DOHH2 (cell line): ENCODE measurements around the gene NPAS3.

ENCODE experiments used
- H3F3A ChIP-seq: fragments of 200-600 bp; sonication (generic), shearing (Covaris generic); 2 replicates; pipeline ENCODE4 v1.6.0; 2016; ENCODE audit warnings: antibody characterized with exemption, mild to moderate bottlenecking; ENCODE audit not compliant: control insufficient read depth, insufficient read depth
- H3K27ac ChIP-seq: fragments of 200-600 bp; sonication (generic); 2 replicates; pipeline ENCODE4 v1.5.1; 2014; ENCODE audit warnings: low read depth, mild to moderate bottlenecking, low read length, moderate library complexity
- H3K27me3 ChIP-seq: fragments of 200-600 bp; sonication (generic); 2 replicates; pipeline ENCODE4 v1.6.1; 2014; ENCODE audit warnings: mild to moderate bottlenecking, low read length, mixed read lengths; ENCODE audit not compliant: control insufficient read depth
- H3K36me3 ChIP-seq: fragments of 200-600 bp; sonication (generic); 2 replicates; pipeline ENCODE4 v1.6.1; 2014; ENCODE audit warnings: mild to moderate bottlenecking, low read length, moderate library complexity, mixed read lengths; ENCODE audit not compliant: control insufficient read depth
- H3K4me1 ChIP-seq: fragments of 200-600 bp; sonication (generic); 2 replicates; pipeline ENCODE4 v1.6.1; 2014; ENCODE audit warnings: mild to moderate bottlenecking, low read length, mixed read lengths; ENCODE audit not compliant: control insufficient read depth
- H3K4me2 ChIP-seq: fragments of 200-600 bp; sonication (generic); 2 replicates; pipeline ENCODE4 v1.6.0; 2014; ENCODE audit warnings: mild to moderate bottlenecking, low read length, moderate library complexity
- H3K4me3 ChIP-seq: fragments of 200-600 bp; sonication (generic); 2 replicates; pipeline ENCODE4 v1.5.1; 2014; ENCODE audit warnings: mild to moderate bottlenecking, low read length, mixed read lengths
- H3K79me2 ChIP-seq: fragments of 200-600 bp; sonication (generic); 2 replicates; pipeline ENCODE4 v1.6.1; 2014; ENCODE audit warnings: mild to moderate bottlenecking, low read length, mixed read lengths; ENCODE audit not compliant: control insufficient read depth
- H3K9me2 ChIP-seq: fragments of 200-600 bp; sonication (generic); replicated peaks from 2 replicates; pipeline ENCODE4 v1.6.1; 2014; ENCODE audit warnings: mild to moderate bottlenecking, low read length, mixed read lengths; ENCODE audit not compliant: control insufficient read depth
- H3K9me3 ChIP-seq: fragments of 200-600 bp; sonication (generic); 2 replicates; pipeline ENCODE4 v1.6.1; 2014; ENCODE audit warnings: antibody characterized with exemption, low read length, mixed read lengths; ENCODE audit not compliant: control insufficient read depth, insufficient read depth
- H4K20me1 ChIP-seq: fragments of 200-600 bp; sonication (generic); 2 replicates; pipeline ENCODE4 v1.6.0; 2014; ENCODE audit warnings: low read depth, mild to moderate bottlenecking, antibody characterized with exemption, low read length, moderate library complexity; ENCODE audit not compliant: control insufficient read depth, insufficient read depth
- CTCF ChIP-seq: fragments of 200-600 bp; sonication (generic); IDR thresholded peaks from one replicate; pipeline ENCODE4 v1.5.1; 2014; ENCODE audit warnings: antibody characterized with exemption, mild to moderate bottlenecking, low read depth, low read length; ENCODE audit not compliant: poor library complexity, severe bottlenecking
- EZH2phosphoT487 ChIP-seq: fragments of 200-600 bp; sonication (generic); IDR thresholded peaks from 2 replicates; pipeline ENCODE4 v1.6.1; 2017; ENCODE audit warnings: borderline replicate concordance, mild to moderate bottlenecking, antibody characterized with exemption, low read length, moderate library complexity, mixed read lengths

Gene NPAS3

GRCh38 chr14:33364466-33364865 is 425.8 kb downstream of the NPAS3 start:
- TF ChIP-seq CTCF (no peak), EZH2phosphoT487 (no peak)
- no peaks in the 10 kb centered on the region for H3K4me1 ChIP-seq
- no peaks in the 10 kb centered on the region for H3F3A ChIP-seq
- no peak overlapping the region for H3K27ac ChIP-seq
- H4K20me1 ChIP-seq, result no peaks in the 10 kb centered on the region
- no peaks in the 10 kb centered on the region for H3K79me2 ChIP-seq
- no peaks in the 10 kb centered on the region for H3K36me3 ChIP-seq
- H3K4me2 ChIP-seq, result no peak overlapping the region
- H3K27me3 ChIP-seq, result no peaks in the 10 kb centered on the region
- no peaks in the 10 kb centered on the region for H3K9me3 ChIP-seq
- no peaks in the 10 kb centered on the region for H3K9me2 ChIP-seq
- H3K4me3 ChIP-seq, result no peak overlapping the region

DNA sequence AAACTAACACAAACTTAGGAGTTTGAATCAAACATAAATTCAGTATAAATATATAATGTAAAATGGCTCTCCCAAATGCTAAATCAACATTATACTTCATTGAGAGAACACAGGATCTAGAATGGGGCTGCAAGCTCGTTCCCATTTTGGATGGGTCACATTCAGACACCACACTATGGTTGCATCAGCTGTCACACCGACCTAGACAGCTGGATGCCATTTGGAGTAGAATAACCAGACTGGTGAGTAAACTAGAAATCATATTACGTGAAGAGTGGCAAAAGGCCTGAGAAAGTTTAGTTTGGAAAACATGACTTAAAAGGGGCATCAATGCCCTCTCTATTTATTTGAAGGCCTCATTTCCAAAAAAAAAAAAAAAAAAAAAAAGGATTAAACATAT is 430.4 kb downstream of the NPAS3 start:
- Histone ChIP-seq H3K4me2 (no peak overlapping the region), H3K9me3 (no peaks in the 10 kb centered on the region), H3K4me1 (no peaks in the 10 kb centered on the region), H3F3A (no peaks in the 10 kb centered on the region), H4K20me1 (no peaks in the 10 kb centered on the region), H3K4me3 (no peak overlapping the region), H3K79me2 (no peaks in the 10 kb centered on the region), H3K36me3 (no peaks in the 10 kb centered on the region), H3K9me2 (no peaks in the 10 kb centered on the region), H3K27me3 (no peaks in the 10 kb centered on the region), H3K27ac (no peak overlapping the region)
- TF ChIP-seq EZH2phosphoT487 (no peak), CTCF (no peak)

- no peak overlapping the region for H3K27ac ChIP-seq
- no peaks in the 10 kb centered on the region for H3K4me1 ChIP-seq
- H3K9me3 ChIP-seq, result no peaks in the 10 kb centered on the region
- no peaks in the 10 kb centered on the region for H3K27me3 ChIP-seq
- H3K36me3 ChIP-seq, result no peaks in the 10 kb centered on the region
- H3K79me2 ChIP-seq, result no peaks in the 10 kb centered on the region
- TF ChIP-seq EZH2phosphoT487 (no peak), CTCF (no peak)
- no peak overlapping the region for H3K4me2 ChIP-seq
- no peaks in the 10 kb centered on the region for H3F3A ChIP-seq
- no peaks in the 10 kb centered on the region for H4K20me1 ChIP-seq
- H3K4me3 ChIP-seq, result no peak overlapping the region
- H3K9me2 ChIP-seq, result no peaks in the 10 kb centered on the region
These were observed 431.3 kb downstream of the NPAS3 start for GRCh38 chr14:33369972-33370371.

DNA sequence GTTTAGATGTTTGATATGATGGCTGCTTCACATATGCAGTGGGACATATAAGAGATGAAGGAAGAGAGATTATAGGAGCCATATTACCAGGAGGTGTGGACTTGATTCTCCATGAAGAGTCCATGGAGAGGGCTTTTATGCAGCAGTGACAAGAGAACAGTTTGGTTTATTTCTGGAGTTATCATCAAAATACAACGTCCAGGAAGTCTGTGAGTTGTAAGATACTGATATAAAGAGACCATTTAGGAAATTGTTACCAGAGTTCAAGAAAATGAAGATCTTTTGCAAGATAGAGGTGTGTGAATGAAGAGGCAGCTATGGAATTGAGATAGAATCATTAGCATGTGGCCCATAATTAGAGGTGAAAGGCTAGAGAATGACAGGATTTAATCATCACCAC is 431.7 kb downstream of the NPAS3 start:
- TF ChIP-seq EZH2phosphoT487 (no peak), CTCF (no peak)
- Histone ChIP-seq H3F3A (no peaks in the 10 kb centered on the region), H4K20me1 (no peaks in the 10 kb centered on the region), H3K9me2 (no peaks in the 10 kb centered on the region), H3K27ac (no peak overlapping the region), H3K27me3 (no peaks in the 10 kb centered on the region), H3K9me3 (no peaks in the 10 kb centered on the region), H3K4me2 (no peak overlapping the region), H3K4me3 (no peak overlapping the region), H3K36me3 (no peaks in the 10 kb centered on the region), H3K4me1 (no peaks in the 10 kb centered on the region), H3K79me2 (no peaks in the 10 kb centered on the region)
